ENCODE results near the gene TMEM183A.

DNA sequence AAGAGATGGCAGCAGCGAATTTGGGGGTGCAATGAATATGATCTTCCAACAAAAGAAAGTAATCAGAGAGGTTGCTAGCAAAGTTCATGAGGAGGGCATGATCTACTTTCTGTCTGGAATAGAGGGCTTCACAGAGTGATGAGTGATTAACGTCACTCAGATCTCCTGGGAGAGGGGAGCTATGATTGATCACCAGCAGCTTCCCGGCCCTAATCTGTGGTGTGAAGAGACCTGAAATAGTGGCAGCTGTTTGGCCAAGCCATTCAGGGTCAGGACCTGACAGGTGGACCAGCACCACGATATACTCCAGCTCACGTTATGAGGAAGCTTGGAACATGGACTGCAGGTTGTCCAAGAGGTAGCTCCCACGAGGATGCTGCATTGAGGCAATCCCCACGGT is 19.9 kb upstream of the TMEM183A start:
- no peak for TF ChIP-seq DPF2 (IDR thresholded peaks at IDR 0.05)
- no peak for TF ChIP-seq NR2C2 (IDR thresholded peaks at IDR 0.05; ENCODE audit: borderline replicate concordance, control insufficient read depth, insufficient read length, low read depth)
- TF ChIP-seq CTCF (IDR thresholded peaks at IDR 0.05 in 2 of 3, conservative IDR thresholded peaks at IDR 0.05 in 1 of 3; ENCODE audit: control insufficient read depth in 2 of 3, extremely low read depth in 1 of 3, insufficient read depth in 1 of 3, low read depth in 3 of 3, low read length in 3 of 3): no peak
- no peak for TF ChIP-seq EZH2 (IDR thresholded peaks at IDR 0.05; ENCODE audit: borderline replicate concordance, control insufficient read depth, low read depth, low read length)
- TF ChIP-seq, protein P1, sequence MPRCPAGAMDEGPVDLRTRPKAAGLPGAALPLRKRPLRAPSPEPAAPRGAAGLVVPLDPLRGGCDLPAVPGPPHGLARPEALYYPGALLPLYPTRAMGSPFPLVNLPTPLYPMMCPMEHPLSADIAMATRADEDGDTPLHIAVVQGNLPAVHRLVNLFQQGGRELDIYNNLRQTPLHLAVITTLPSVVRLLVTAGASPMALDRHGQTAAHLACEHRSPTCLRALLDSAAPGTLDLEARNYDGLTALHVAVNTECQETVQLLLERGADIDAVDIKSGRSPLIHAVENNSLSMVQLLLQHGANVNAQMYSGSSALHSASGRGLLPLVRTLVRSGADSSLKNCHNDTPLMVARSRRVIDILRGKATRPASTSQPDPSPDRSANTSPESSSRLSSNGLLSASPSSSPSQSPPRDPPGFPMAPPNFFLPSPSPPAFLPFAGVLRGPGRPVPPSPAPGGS (IDR thresholded peaks at IDR 0.05; ENCODE audit: borderline replicate concordance, insufficient read depth, low read depth, low read length, poor library complexity, severe bottlenecking): no peak

All from GM12878 (cell line).